HCT116 (cell line): Measurements from ENCODE around the gene ZNF346.

Experiments used
- CBX3 ChIP-seq: IDR thresholded peaks from 2 replicates; pipeline ENCODE4 v1.6.1; 2012; ENCODE audit warnings: low read depth
- POLR2A ChIP-seq: IDR thresholded peaks from 2 replicates; pipeline ENCODE4 v1.7.0; 2011; ENCODE audit warnings: borderline replicate concordance; ENCODE audit not compliant: insufficient read depth, insufficient read length; ENCODE audit errors: extremely low read depth

DNA sequence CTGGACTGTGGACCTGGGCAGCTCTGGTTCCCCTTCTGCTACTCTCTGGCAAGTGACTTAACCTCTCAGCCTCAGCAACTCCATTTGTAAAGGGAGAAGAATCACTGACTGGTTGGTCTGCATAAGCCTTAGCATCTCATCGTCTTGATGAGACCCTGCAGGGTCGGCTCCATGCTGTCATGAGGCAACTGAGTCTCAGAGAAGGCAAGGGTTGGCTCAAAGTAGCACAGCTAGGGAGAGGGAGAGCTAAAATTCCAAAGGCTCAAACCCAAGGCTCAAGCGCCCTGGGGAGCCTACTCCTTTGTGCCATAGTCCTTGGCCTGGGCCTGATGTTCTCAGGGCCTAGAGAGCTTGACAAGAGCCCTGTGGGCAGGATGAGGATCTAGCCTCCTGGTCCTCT is 68.7 kb downstream of the ZNF346 start:
- TF ChIP-seq CBX3 (no peak), POLR2A (no peak)
